Measurements from ENCODE around the gene GCA.

GCA gene

DNA sequence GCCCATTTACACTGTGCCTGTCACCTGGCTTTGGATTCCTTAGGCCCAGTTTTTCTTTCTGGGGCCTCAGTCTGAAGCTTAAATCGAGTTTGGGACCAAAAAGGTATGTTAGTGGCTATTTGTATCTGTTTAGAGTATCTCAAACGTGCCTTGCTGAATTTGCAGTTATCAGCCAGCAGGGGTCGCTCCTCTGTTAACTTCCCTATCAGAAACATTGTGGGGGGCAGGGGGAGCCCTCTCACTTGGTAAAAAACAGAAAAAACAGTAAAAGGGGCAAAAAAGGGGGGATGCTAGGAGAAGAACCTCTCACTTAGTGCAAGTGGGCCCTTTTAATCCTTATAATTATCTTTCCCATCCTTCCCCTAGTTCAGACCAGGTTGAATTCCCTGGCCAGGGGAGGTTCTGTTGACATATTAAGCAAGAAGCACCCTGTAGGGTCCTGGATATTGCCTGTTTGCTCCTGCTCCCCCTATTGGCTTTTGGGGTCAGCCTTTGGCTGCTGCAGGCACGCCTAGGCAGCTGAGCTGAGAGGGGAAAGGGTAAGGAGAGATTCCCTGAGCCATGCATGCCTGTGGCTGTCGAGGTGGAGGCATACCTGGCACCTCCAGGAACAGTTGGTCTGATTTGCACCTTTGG, 16.7 kb upstream of the GCA start:
- Histone ChIP-seq H4K91ac (ENCODE audit: low read depth, low read length, poor library complexity) (no peak overlapping the region), H3K4me3 (ENCODE audit: low read length in 2 of 2) (no peak overlapping the region), H3K14ac (ENCODE audit: low read length) (no peak overlapping the region), H2AFZ (ENCODE audit: low read length) (no peak overlapping the region), H3K36me3 (replicated peaks in 1 of 2; ENCODE audit: control insufficient read depth in 2 of 2, insufficient read depth in 2 of 2, low read length in 2 of 2) (no peaks in the 10 kb centered on the region), H2BK120ac (ENCODE audit: low read depth, low read length) (no peak overlapping the region), H2BK15ac (ENCODE audit: low read length) (no peak overlapping the region), H3K4me2 (ENCODE audit: insufficient read depth, low read length, poor library complexity, severe bottlenecking) (no peak overlapping the region), H2BK5ac (ENCODE audit: low read length) (no peak overlapping the region), H3K23ac (ENCODE audit: low read depth, low read length, poor library complexity) (no peak overlapping the region), H3K27ac (replicated peaks; ENCODE audit: low read length) (no peak overlapping the region), H3K4me1 (ENCODE audit: control insufficient read depth in 2 of 2, insufficient read depth in 1 of 2, low read depth in 1 of 2, low read length in 2 of 2) (no peaks in the 10 kb centered on the region), H3K18ac (ENCODE audit: low read length) (no peak overlapping the region), H3K9me3 (replicated peaks in 1 of 2; ENCODE audit: control insufficient read depth in 2 of 2, insufficient read depth in 1 of 2, low read depth in 1 of 2, low read length in 2 of 2) (peaks cover 1 to 5% of the 10 kb centered on the region in 2 donors), H3K27me3 (ENCODE audit: control insufficient read depth in 3 of 3, insufficient read depth in 3 of 3, low read depth in 1 of 3, low read length in 3 of 3) (no peaks in the 10 kb centered on the region), H2AK5ac (ENCODE audit: low read depth, low read length) (no peak overlapping the region), H2BK12ac (ENCODE audit: low read length) (no peak overlapping the region), H4K8ac (ENCODE audit: low read depth, low read length) (no peak overlapping the region), H3K4ac (ENCODE audit: low read length) (no peak overlapping the region), H3K79me1 (ENCODE audit: low read depth, low read length) (no peaks in the 10 kb centered on the region), H3K9ac (ENCODE audit: low read depth, low read length, poor library complexity) (no peak overlapping the region)
- DNase-seq (ENCODE audit: low spot score), result no peak
- WGBS, 2 donors (ENCODE audit: extremely low coverage in 2 of 2, insufficient read length in 2 of 2, insufficient replicate concordance in 1 of 2), result no CpG with 5 or more reads among the region's 5 CpGs

DNA sequence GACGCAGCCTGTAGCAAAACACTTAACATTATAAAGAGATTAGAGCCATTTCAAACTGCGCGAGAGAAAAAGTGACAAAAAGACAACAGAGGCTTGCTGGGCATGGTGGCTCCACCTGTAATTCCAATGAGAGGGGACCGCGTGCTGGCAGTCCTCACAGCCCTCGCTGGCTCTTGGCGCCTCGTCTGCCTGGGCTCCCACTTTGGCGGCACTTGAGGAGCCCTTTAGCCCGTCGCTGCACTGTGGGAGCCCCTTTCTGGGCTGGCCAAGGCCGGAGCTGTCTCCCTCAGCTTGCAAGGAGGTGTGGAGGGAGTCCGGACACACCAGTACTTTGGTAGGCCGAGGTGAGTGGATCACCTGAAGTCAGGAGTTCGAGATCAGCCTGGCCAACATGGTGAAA, 16.1 kb upstream of the GCA start:
- Histone ChIP-seq H3K18ac (ENCODE audit: low read length) (no peak overlapping the region), H3K79me1 (ENCODE audit: low read depth, low read length) (no peaks in the 10 kb centered on the region), H4K8ac (ENCODE audit: low read depth, low read length) (no peak overlapping the region), H3K23ac (ENCODE audit: low read depth, low read length, poor library complexity) (no peak overlapping the region), H2BK5ac (ENCODE audit: low read length) (no peak overlapping the region), H4K91ac (ENCODE audit: low read depth, low read length, poor library complexity) (no peak overlapping the region), H3K4ac (ENCODE audit: low read length) (no peak overlapping the region), H3K14ac (ENCODE audit: low read length) (no peak overlapping the region), H2AFZ (ENCODE audit: low read length) (no peak overlapping the region), H2AK5ac (ENCODE audit: low read depth, low read length) (no peak overlapping the region), H3K27me3 (ENCODE audit: control insufficient read depth in 3 of 3, insufficient read depth in 3 of 3, low read depth in 1 of 3, low read length in 3 of 3) (no peaks in the 10 kb centered on the region), H3K4me1 (ENCODE audit: control insufficient read depth in 2 of 2, insufficient read depth in 1 of 2, low read depth in 1 of 2, low read length in 2 of 2) (no peaks in the 10 kb centered on the region), H2BK120ac (ENCODE audit: low read depth, low read length) (no peak overlapping the region), H2BK12ac (ENCODE audit: low read length) (no peak overlapping the region), H3K9me3 (replicated peaks in 1 of 2; ENCODE audit: control insufficient read depth in 2 of 2, insufficient read depth in 1 of 2, low read depth in 1 of 2, low read length in 2 of 2) (peaks cover 1 to 5% of the 10 kb centered on the region in 2 donors), H3K4me3 (ENCODE audit: low read length in 2 of 2) (no peak overlapping the region), H3K36me3 (replicated peaks in 1 of 2; ENCODE audit: control insufficient read depth in 2 of 2, insufficient read depth in 2 of 2, low read length in 2 of 2) (no peaks in the 10 kb centered on the region), H2BK15ac (ENCODE audit: low read length) (no peak overlapping the region), H3K9ac (ENCODE audit: low read depth, low read length, poor library complexity) (no peak overlapping the region), H3K4me2 (ENCODE audit: insufficient read depth, low read length, poor library complexity, severe bottlenecking) (peak overlapping the region; percentile 3), H3K27ac (replicated peaks; ENCODE audit: low read length) (no peak overlapping the region)
- DNase-seq (ENCODE audit: low spot score), result no peak
- WGBS, 2 donors (ENCODE audit: extremely low coverage in 2 of 2, insufficient read length in 2 of 2, insufficient replicate concordance in 1 of 2), result no CpG with 5 or more reads among the region's 15 CpGs

DNA sequence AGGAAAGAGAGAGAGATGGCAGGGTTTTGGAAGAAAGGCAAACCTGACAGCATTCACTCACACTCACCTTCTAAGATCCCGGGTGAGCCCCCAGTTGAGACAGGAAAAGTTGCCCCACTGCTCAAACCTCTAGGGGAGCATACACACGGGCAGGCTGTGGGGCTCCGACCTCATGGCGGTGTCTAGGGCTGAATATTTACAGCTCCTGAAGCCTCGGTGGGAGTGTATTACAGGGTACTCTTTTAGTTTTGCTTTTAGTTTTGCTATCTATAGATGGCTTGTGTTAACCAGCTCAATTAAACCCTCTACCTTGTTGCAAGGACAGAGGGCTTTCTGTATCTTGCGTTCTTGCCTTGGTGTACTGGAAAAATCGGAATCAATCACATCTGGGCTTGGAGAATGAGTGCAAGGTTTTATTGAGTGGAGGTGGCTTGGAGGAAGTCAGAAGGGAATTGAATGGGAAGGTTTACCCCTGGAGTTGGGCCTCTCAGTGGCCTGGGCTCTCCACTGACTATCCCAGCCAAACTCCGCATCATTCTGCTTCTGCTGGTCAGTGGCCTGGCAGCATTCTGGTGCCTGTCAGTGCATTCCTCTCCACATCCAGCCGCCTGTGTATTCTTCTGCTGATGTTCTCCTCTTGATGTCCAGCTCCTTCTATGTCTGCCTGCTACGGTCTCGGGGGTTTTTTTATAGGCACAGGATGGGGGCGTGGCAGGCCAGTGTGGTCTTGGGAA, 15.3 kb upstream of the GCA start:
- Histone ChIP-seq H2AFZ (ENCODE audit: low read length) (no peak overlapping the region), H3K18ac (ENCODE audit: low read length) (no peak overlapping the region), H3K4me3 (ENCODE audit: low read length in 2 of 2) (no peak overlapping the region), H3K9me3 (replicated peaks in 1 of 2; ENCODE audit: control insufficient read depth in 2 of 2, insufficient read depth in 1 of 2, low read depth in 1 of 2, low read length in 2 of 2) (peaks cover 1 to 5% of the 10 kb centered on the region in 2 donors), H2BK12ac (ENCODE audit: low read length) (no peak overlapping the region), H3K36me3 (replicated peaks in 1 of 2; ENCODE audit: control insufficient read depth in 2 of 2, insufficient read depth in 2 of 2, low read length in 2 of 2) (no peaks in the 10 kb centered on the region), H3K79me1 (ENCODE audit: low read depth, low read length) (no peaks in the 10 kb centered on the region), H3K4me1 (ENCODE audit: control insufficient read depth in 2 of 2, insufficient read depth in 1 of 2, low read depth in 1 of 2, low read length in 2 of 2) (no peaks in the 10 kb centered on the region), H4K8ac (ENCODE audit: low read depth, low read length) (no peak overlapping the region), H3K14ac (ENCODE audit: low read length) (no peak overlapping the region), H2BK5ac (ENCODE audit: low read length) (no peak overlapping the region), H3K9ac (ENCODE audit: low read depth, low read length, poor library complexity) (no peak overlapping the region), H3K23ac (ENCODE audit: low read depth, low read length, poor library complexity) (no peak overlapping the region), H4K91ac (ENCODE audit: low read depth, low read length, poor library complexity) (no peak overlapping the region), H3K4me2 (ENCODE audit: insufficient read depth, low read length, poor library complexity, severe bottlenecking) (no peak overlapping the region), H3K27ac (replicated peaks; ENCODE audit: low read length) (no peak overlapping the region), H3K4ac (ENCODE audit: low read length) (no peak overlapping the region), H3K27me3 (ENCODE audit: control insufficient read depth in 3 of 3, insufficient read depth in 3 of 3, low read depth in 1 of 3, low read length in 3 of 3) (no peaks in the 10 kb centered on the region), H2AK5ac (ENCODE audit: low read depth, low read length) (no peak overlapping the region), H2BK120ac (ENCODE audit: low read depth, low read length) (no peak overlapping the region), H2BK15ac (ENCODE audit: low read length) (no peak overlapping the region)
- no peak for DNase-seq (ENCODE audit: low spot score)
- WGBS, 2 donors (ENCODE audit: extremely low coverage in 2 of 2, insufficient read length in 2 of 2, insufficient replicate concordance in 1 of 2), result no CpG with 5 or more reads among the region's 12 CpGs

DNA sequence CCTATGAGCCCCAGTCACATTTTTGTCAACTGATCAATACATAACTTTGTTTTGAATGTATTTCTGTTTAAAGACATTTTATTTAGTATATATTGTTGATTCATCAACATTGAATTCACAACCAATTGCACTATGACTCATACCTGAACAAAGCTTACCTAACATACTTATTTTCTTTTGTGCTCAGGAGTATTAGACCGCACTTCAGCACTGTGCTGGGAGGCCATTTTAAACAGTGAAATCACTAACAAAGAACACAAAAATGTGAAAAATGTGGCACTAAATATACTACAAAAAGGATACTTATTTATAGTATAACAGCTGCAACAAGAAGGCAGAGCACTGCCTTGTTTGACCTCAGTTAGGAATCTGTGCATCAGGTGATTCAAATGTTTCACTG, 13.1 kb upstream of the GCA start:
- Histone ChIP-seq H3K23ac (ENCODE audit: low read depth, low read length, poor library complexity) (no peak overlapping the region), H3K27me3 (ENCODE audit: control insufficient read depth in 3 of 3, insufficient read depth in 3 of 3, low read depth in 1 of 3, low read length in 3 of 3) (no peaks in the 10 kb centered on the region), H3K4me3 (ENCODE audit: low read length in 2 of 2) (no peak overlapping the region), H2BK15ac (ENCODE audit: low read length) (no peak overlapping the region), H3K27ac (replicated peaks; ENCODE audit: low read length) (no peak overlapping the region), H3K4ac (ENCODE audit: low read length) (no peak overlapping the region), H4K8ac (ENCODE audit: low read depth, low read length) (no peak overlapping the region), H3K36me3 (replicated peaks in 1 of 2; ENCODE audit: control insufficient read depth in 2 of 2, insufficient read depth in 2 of 2, low read length in 2 of 2) (no peaks in the 10 kb centered on the region), H2BK120ac (ENCODE audit: low read depth, low read length) (no peak overlapping the region), H3K4me2 (ENCODE audit: insufficient read depth, low read length, poor library complexity, severe bottlenecking) (no peak overlapping the region), H3K18ac (ENCODE audit: low read length) (no peak overlapping the region), H3K14ac (ENCODE audit: low read length) (no peak overlapping the region), H2BK12ac (ENCODE audit: low read length) (no peak overlapping the region), H2BK5ac (ENCODE audit: low read length) (no peak overlapping the region), H2AFZ (ENCODE audit: low read length) (no peak overlapping the region), H3K4me1 (ENCODE audit: control insufficient read depth in 2 of 2, insufficient read depth in 1 of 2, low read depth in 1 of 2, low read length in 2 of 2) (no peaks in the 10 kb centered on the region), H4K91ac (ENCODE audit: low read depth, low read length, poor library complexity) (no peak overlapping the region), H3K9ac (ENCODE audit: low read depth, low read length, poor library complexity) (no peak overlapping the region), H2AK5ac (ENCODE audit: low read depth, low read length) (no peak overlapping the region), H3K9me3 (replicated peaks in 1 of 2; ENCODE audit: control insufficient read depth in 2 of 2, insufficient read depth in 1 of 2, low read depth in 1 of 2, low read length in 2 of 2) (peaks cover 1 to 5% of the 10 kb centered on the region in 2 donors), H3K79me1 (ENCODE audit: low read depth, low read length) (no peaks in the 10 kb centered on the region)
- no peak for DNase-seq (ENCODE audit: low spot score)
- WGBS, 2 donors (ENCODE audit: extremely low coverage in 2 of 2, insufficient read length in 2 of 2, insufficient replicate concordance in 1 of 2), result no CpG with 5 or more reads among the region's 1 CpG

Measured in neuronal stem cell (in vitro differentiated cells).